ENCODE measurements around the gene EIF4B.
A peak's percentile ranks its signal among the peaks of the same experiment; 100 is the strongest.

Gene EIF4B

GRCh38 chr12:53071591-53072551 is 65.6 kb downstream of the EIF4B start:
- DNase-seq, result no peak

DNA sequence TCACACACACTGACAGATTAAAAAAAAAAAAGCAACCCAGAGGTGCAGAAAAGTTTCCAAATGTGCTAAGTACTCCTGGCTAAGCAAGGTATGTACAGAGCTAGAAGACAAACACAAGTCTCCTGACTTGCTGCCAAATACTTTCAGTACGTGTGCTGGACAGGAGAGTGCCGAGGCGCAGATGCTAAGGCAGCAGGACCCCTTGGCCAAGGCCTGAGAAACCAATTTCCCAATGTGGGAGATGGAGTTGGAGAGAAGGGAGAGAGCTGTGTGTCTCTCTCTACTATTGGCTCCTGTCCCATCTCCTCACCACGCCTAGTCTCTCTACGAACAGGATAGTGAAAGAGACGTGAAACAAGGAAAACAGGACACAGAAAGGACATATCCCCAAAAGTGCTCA is 67.6 kb downstream of the EIF4B start:
- no peak for DNase-seq

DNA sequence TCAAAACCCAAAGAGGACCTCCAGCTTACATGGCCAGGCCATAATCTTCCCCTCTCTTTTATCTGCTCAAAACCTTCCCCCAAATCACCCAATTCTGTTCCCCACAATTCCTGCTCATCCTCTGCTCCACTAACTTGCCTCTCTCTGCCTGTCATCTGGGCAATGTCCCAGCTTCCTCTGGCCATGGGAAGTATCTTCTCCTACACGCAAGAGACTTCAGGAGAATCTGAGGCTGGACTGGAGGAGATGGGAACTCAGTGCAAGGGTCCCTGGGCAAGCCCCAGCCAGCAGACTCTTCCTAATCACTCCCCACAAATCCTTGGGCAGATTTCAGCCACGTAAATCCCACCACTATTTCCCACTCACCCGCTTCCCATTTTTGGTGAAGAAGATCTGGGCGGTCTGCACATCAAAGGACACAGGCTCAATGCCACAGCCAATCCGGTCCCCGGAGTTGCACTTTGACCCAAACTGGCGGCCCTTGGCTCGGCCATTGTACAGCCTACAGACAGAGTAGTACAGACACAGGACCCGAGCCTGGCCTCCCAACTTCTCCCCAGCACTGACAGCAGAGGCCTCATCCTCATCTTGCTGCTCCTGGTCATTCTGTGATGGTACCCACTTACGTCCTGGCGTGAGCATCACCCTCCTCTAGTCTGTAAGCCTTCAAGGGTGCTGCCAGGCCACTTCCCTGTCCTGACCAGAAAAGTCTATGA is 68.2 kb downstream of the EIF4B start:
- DNase-seq, result no peak

DNA sequence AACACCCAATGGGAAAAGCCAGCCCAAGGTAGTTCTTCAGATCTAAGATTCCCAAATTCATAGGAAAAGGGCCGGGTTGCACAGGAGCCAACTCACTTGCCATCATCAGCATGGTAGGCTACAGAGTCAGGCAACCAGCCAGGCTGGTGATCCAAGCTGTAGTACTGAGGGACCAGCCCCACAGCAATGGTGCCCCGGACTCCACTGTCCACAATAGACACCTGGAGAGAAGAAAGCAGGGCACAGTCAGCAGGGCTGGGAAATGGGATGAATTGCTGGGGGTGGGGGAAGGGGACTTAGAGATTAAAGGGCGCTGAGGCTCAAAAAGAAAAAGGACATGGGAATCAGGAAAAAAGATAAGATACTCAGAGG is 68.7 kb downstream of the EIF4B start:
- DNase-seq, result no peak

DNA sequence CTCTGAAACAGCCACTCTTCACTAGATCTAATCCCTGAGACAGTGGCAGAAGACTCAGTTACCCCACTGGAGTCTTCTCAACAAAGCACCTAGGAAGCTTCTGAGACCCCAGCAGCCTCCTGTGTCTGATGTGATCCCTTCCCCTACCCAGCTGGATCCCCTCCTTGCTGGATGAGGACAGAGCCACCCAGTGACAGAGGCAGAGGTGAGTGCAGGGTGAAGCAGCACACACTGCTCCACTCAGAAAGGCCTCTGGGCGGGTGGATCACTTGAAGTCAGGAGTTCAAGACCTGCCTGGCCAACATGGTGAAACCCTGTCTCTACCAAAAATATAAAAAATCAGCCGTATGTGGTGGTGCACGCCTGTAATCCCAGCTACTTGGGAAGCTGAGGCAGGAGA is 70.2 kb downstream of the EIF4B start:
- no peak for DNase-seq

GRCh38 chr12:53077030-53077429 is 70.8 kb downstream of the EIF4B start:
- DNase-seq, result no peak

- DNase-seq, result no peak
These were observed 72.4 kb downstream of the EIF4B start for GRCh38 chr12:53078425-53079225.

DNA sequence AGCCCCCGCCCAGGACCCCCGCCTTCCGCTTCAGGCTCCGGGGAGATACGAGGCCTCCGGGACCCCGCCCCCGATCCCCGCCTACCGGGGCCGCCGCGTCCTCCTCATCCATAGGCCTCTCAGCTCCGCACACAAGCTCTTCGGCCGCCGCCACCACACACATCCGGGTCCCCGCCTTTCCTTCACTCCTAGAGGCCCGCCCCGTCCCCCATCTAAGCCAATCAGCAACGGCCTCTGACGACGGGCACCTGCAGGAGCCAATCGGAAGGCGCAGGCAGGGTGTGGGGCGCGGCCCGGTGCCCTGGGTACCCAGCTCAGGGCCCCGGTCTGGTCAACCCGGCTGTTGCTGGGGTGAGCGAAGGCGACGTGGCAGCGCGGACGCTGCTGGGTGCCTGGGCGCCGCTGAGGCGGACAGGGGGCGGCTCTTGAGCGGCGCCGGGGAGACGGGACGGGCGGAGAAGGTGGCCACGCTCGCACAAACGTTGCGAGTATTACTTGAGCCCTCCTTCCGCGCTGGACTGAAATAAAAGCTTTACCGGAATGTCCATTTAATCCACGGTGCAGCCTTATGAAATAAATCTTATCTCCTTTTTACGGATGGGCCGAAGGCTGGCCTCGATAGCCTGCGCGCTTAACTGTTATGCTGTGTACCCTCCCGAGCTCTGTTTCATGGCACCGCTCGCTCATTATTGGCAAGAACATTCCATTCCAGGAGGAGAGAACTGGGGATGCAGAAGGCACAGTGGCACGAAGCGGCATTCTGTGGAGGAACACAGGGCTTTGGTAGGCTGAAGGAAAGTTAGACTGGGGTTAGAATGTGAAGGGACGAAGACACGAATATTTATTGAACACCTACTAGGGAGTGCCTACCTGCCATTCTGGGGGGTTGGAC is 73.2 kb downstream of the EIF4B start, which contains the start of gene SPRYD3:
Gene SPRYD3, minus strand, starts transcription at position 165 of the 892 bp plus-strand sequence. Its CDS starts 57 bp downstream, at position 108.
- peak; percentile 64 for DNase-seq

DNA sequence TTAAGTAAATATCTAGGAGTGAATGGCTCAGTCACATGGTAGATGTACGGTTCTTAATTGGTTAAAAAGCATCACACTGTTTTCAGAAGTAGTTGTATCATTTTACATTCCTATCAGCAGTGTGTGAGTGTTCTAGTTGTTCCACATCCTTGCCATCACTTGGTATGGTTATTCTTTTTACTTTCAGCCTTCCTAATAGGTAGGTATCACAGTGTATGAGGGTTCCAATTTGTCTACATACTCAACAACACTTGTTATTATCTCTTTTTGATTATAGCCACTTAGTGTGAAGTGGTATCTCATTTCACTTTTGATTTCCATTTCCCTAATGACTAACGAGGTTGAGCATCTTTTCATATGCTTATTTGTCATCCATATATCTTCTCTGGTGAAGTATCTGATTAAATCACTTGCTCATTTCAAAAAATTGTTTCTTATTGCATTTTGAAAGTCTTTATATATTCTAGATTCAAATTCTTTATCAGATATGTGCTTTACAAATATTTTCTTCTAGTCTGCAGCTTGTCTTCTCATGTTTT is 76.5 kb downstream of the EIF4B start:
- DNase-seq, result no peak

DNA sequence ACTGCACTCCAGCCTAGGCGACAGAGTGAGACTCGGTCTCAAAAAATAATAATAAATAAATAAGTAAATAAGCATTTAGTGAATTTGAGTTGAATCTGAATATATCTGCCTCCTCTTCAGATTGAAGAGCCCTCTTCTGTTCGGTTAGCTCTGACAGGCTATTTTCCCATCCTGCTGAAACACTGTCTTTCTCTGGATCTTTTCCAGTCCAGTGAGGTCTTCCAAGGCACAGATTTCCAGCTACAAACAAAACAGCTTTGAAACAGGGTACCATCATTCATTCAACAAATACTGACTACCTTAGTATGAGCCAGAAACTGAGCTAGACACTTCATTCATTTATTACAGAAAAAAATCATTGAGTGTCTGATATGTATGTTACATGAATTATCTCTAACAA is 80.1 kb downstream of the EIF4B start:
- DNase-seq, result no peak

GRCh38 chr12:53090105-53090504 is 83.8 kb downstream of the EIF4B start:
- no peak for DNase-seq

DNA sequence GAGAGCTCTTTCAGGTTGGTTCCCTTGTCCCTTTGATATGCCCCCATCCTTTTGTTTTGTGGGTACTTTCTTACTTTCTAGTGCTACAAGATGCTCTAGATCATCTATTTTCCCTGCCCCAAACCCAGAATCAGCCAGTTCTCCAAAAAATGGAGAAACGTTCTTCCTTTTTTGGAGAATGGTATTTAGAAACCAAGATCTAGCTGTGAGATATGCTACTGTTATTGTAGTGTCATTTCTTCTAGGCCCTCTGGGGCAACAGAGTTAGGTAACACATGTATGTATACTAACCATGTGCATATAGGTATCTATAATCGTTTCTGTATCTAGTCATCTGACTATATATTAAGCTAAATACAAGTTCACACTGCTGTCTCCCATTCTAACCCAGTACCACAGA is 84.3 kb downstream of the EIF4B start:
- DNase-seq, result no peak

DNA sequence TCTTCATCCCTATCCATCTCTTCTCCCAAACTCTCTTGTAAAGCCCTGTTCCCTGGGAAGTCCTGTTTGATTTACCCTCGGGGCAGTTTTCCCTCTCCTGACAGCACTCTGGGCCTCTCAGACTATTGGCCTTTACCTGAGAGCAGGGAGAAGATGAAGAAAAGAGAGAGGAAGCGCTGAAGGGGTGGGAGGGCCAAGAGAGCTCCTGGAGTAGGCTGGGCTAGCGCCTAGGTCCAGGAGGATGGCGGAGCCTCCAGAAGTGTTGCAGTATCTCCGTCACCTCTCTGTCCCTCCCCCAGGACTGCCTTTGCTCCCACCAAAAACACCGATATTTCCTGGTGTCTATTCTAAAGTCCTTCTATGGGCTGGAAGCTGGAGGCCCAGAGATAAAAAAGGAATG is 85.5 kb downstream of the EIF4B start:
- no peak for DNase-seq

All from NCI-H1436 treated with DMSO at 0.1 percent for 48 hours (cell line).